ENCODE data around the gene SUN5.
"Not testable (repeated sequence)": the region's sequence is repeated elsewhere in the genome, so short reads cannot be mapped to it uniquely, and the experiment has no call there.

SUN5 gene

GRCh38 chr20:33004141-33004751 is at the start of gene SUN5:
Gene SUN5, minus strand, starts transcription at chr20:33004433. Its CDS starts 93 bp downstream, at chr20:33004340.
- DNase-seq, result no peak

GRCh38 chr20:33053291-33054106 is 49.3 kb upstream of the SUN5 start, which contains the start of gene BPIFB3:
Gene BPIFB3, plus strand, starts transcription at chr20:33053903. Its CDS starts 1,533 bp downstream, at chr20:33055436.
- no peak for DNase-seq

GRCh38 chr20:33051333-33051732 is 47.1 kb upstream of the SUN5 start:
- no peak for DNase-seq

- no peak for DNase-seq
Measured at GRCh38 chr20:33046412-33046811, 42.2 kb upstream of the SUN5 start.

GRCh38 chr20:33045129-33045721 is 41.0 kb upstream of the SUN5 start:
- not testable (repeated sequence) for DNase-seq

- no peak for DNase-seq
Measured at GRCh38 chr20:33043731-33044181, 39.5 kb upstream of the SUN5 start.

GRCh38 chr20:33042983-33043730 is 38.9 kb upstream of the SUN5 start:
- DNase-seq, result no peak

- no peak for DNase-seq
Measured at GRCh38 chr20:33042430-33042829, 38.2 kb upstream of the SUN5 start.

- DNase-seq, result no peak
Measured at GRCh38 chr20:33038243-33038642, 34.0 kb upstream of the SUN5 start.

GRCh38 chr20:33037456-33037855 is 33.2 kb upstream of the SUN5 start:
- DNase-seq, result no peak

GRCh38 chr20:33034901-33035492 is 30.8 kb upstream of the SUN5 start:
- no peak for DNase-seq

- no peak for DNase-seq
Measured at GRCh38 chr20:33034115-33034514, 29.9 kb upstream of the SUN5 start.

GRCh38 chr20:33033381-33033780 is 29.1 kb upstream of the SUN5 start:
- DNase-seq, result no peak

GRCh38 chr20:33032555-33032954 is 28.3 kb upstream of the SUN5 start:
- DNase-seq, result no peak

GRCh38 chr20:33031531-33031930 is 27.3 kb upstream of the SUN5 start, which contains the start of gene BPIFB6:
Gene BPIFB6, plus strand, starts transcription at chr20:33031648. Its CDS starts 0 bp downstream, at chr20:33031648.
- DNase-seq, result no peak

- DNase-seq, result no peak
Measured at GRCh38 chr20:33030569-33030968, 26.3 kb upstream of the SUN5 start.

GRCh38 chr20:33030076-33030475 is 25.8 kb upstream of the SUN5 start:
- no peak for DNase-seq

GRCh38 chr20:33028875-33029274 is 24.6 kb upstream of the SUN5 start:
- DNase-seq, result no peak

GRCh38 chr20:33027769-33028751 is 23.8 kb upstream of the SUN5 start:
- no peak for DNase-seq

- DNase-seq, result no peak
Measured at GRCh38 chr20:33026779-33027759, 22.8 kb upstream of the SUN5 start.
